ENCODE results near the gene THRB. TPM values are rescaled to one million over a fixed set of nuclear protein-coding genes. Genes with fewer than 3 reads are reported as not detected.

THRB gene
- total and polyA plus RNA-seq, 8 donors = 3.6 to 47.3 (median 14.5) TPM

- WGBS, 5 donors = 93 to 95% (median 94%) methylated on average over 4 of the region's 4 CpGs
- no peaks in the 10 kb centered on the region for H3K36me3 ChIP-seq
- peaks cover 6 to 80% (median 39%) of the 10 kb centered on the region in 4 donors for H3K4me1 ChIP-seq
Observed at GRCh38 chr3:24342275-24342674, 152.4 kb downstream of the THRB start.

GRCh38 chr3:24341668-24342067 lies 153.0 kb downstream of the THRB start:
- H3K4me1 ChIP-seq = peaks cover 6 to 80% (median 39%) of the 10 kb centered on the region in 4 donors
- TF ChIP-seq POLR2AphosphoS5 (IDR thresholded peaks at IDR 0.05) = no peak
- TF ChIP-seq EP300 (IDR thresholded peaks at IDR 0.05) = no peak
- TF ChIP-seq CTCF (IDR thresholded peaks at IDR 0.05) = no peak
- no peak for TF ChIP-seq POLR2A (IDR thresholded peaks at IDR 0.05)
- no peaks in the 10 kb centered on the region for H3K27me3 ChIP-seq
- no peak overlapping the region for H3K27ac ChIP-seq
- no peaks in the 10 kb centered on the region for H3K36me3 ChIP-seq
- no peaks in the 10 kb centered on the region for H3K9me3 ChIP-seq
- no peak for DNase-seq
- H3K4me3 ChIP-seq = no peak overlapping the region
- intact Hi-C loops (cut with DNase I; ENCODE audit: low total_unique reads) = no loop called here

More at GRCh38 chr3:24342275-24342674, 152.4 kb downstream of the THRB start:
- intact Hi-C loops (cut with DNase I; ENCODE audit: low total_unique reads) = no loop called here
- no peak for DNase-seq
- no peak overlapping the region for H3K27ac ChIP-seq
- no peaks in the 10 kb centered on the region for H3K9me3 ChIP-seq
- H3K27me3 ChIP-seq = no peaks in the 10 kb centered on the region
- H3K4me3 ChIP-seq = no peak overlapping the region
- TF ChIP-seq POLR2AphosphoS5 (IDR thresholded peaks at IDR 0.05) (no peak), CTCF (IDR thresholded peaks at IDR 0.05) (no peak), POLR2A (IDR thresholded peaks at IDR 0.05) (no peak), EP300 (IDR thresholded peaks at IDR 0.05) (no peak)

GRCh38 chr3:24340966-24341365 lies 153.7 kb downstream of the THRB start:
- Histone ChIP-seq H3K9me3 (no peaks in the 10 kb centered on the region), H3K27ac (no peak overlapping the region), H3K4me1 (peaks cover 6 to 73% (median 37%) of the 10 kb centered on the region in 4 donors), H3K4me3 (no peak overlapping the region), H3K27me3 (no peaks in the 10 kb centered on the region), H3K36me3 (peaks cover 0 to 3% (median 0%) of the 10 kb centered on the region in 4 donors)
- TF ChIP-seq CTCF (IDR thresholded peaks at IDR 0.05) (no peak), POLR2A (IDR thresholded peaks at IDR 0.05) (no peak), EP300 (IDR thresholded peaks at IDR 0.05) (no peak), POLR2AphosphoS5 (IDR thresholded peaks at IDR 0.05) (no peak)
- 77 to 84% (median 80%) methylated on average over 4 of the region's 4 CpGs for WGBS, 5 donors
- DNase-seq = no peak
- intact Hi-C loops (cut with DNase I; ENCODE audit: low total_unique reads) = no loop called here

GRCh38 chr3:24340161-24340560 lies 154.5 kb downstream of the THRB start:
- TF ChIP-seq POLR2A (IDR thresholded peaks at IDR 0.05) (no peak), POLR2AphosphoS5 (IDR thresholded peaks at IDR 0.05) (no peak), EP300 (IDR thresholded peaks at IDR 0.05) (no peak), CTCF (IDR thresholded peaks at IDR 0.05) (no peak)
- 64 to 86% (median 81%) methylated on average over 1 of the region's 1 CpG for WGBS, 5 donors

More at GRCh38 chr3:24340161-24340560, 154.5 kb downstream of the THRB start:
- intact Hi-C loops (cut with DNase I; ENCODE audit: low total_unique reads) = no loop called here
- Histone ChIP-seq H3K9me3 (no peaks in the 10 kb centered on the region), H3K4me1 (peaks cover 4 to 65% (median 34%) of the 10 kb centered on the region in 4 donors), H3K4me3 (no peak overlapping the region), H3K36me3 (peaks cover 0 to 7% (median 0%) of the 10 kb centered on the region in 4 donors), H3K27ac (no peak overlapping the region), H3K27me3 (no peaks in the 10 kb centered on the region)
- DNase-seq = no peak
